K562 (cell line): ENCODE results near the gene TPX2. TPM values are rescaled to one million over a fixed set of nuclear protein-coding genes. Genes with fewer than 3 reads are reported as not detected.

Experiments used
- ATAC-seq: fragments of 200-7000 bp; cut with Tn5 transposase; 3 replicates; pipeline ENCODE4 v1.9.1; 2020; ENCODE audit warnings: moderate library complexity
- BruUV-seq: library from RNA; stranded (reverse); fragments of 400-500 nt; replicated peaks from 2 replicates; lab custom pipeline; 2021; lab: Mats Ljungman, UMichigan
- CTCF ChIA-PET: fragments of 300-600 bp; formaldehyde crosslinking; extraction: SDS; loops from one replicate; lab custom pipeline; 2021; ENCODE audit warnings: low intra/inter-chr PET ratio; lab: Yijun Ruan, JAX
- POLR2A ChIA-PET: fragments of 300-600, 350-650 bp; sonication (Branson Sonifier 250); formaldehyde crosslinking; extraction: SDS; loops from one replicate; lab custom pipeline; 2021; ENCODE audit warnings: antibody characterized with exemption, inconsistent platforms; lab: Yijun Ruan, JAX
- DNase-seq, 4 experiments: peaks; one replicate each; pipeline versions ENCODE4 v3.0.0 to v3.0.0-alpha.2; 2011 to 2018; ENCODE audit warnings: low spot score in 3 of 4, mixed read lengths in 3 of 4; ENCODE audit errors: extremely low read depth in 1 of 4
- FAIRE-seq: peaks from 2 replicates; lab custom pipeline; 2011; peaks lifted over from hg19 to GRCh38; lab: Jason Lieb, UNC
- H2AFZ ChIP-seq: 2 replicates; pipeline ENCODE4 v1.6.0; 2011; ENCODE audit warnings: low read depth, low read length, control low read depth, inconsistent platforms
- H3K27ac ChIP-seq: fragments of 200-600 bp; 3 replicates; pipeline ENCODE4 v1.8.0; 2011; ENCODE audit warnings: low read depth, mild to moderate bottlenecking, control low read depth, inconsistent platforms, low read length, moderate library complexity, mixed read lengths; ENCODE audit errors: extremely low read depth
- H3K27me3 ChIP-seq, 2 experiments: fragments of 300-600 bp in 1 of 2; 2 replicates in 1 of 2; 3 replicates in 1 of 2; pipeline versions ENCODE4 v1.6.0 to v1.8.0; 2011; ENCODE audit warnings: inconsistent platforms in 2 of 2, low read length in 2 of 2, mild to moderate bottlenecking in 1 of 2, mixed read lengths in 1 of 2, moderate library complexity in 1 of 2; ENCODE audit not compliant: control insufficient read depth in 2 of 2, insufficient read depth in 2 of 2
- H3K36me3 ChIP-seq: fragments of 300-600 bp; 3 replicates; pipeline ENCODE4 v1.8.0; 2011; ENCODE audit warnings: mild to moderate bottlenecking, low read length, inconsistent platforms; ENCODE audit not compliant: control insufficient read depth, insufficient read depth
- H3K4me1 ChIP-seq, 2 experiments: fragments of 200-600 bp in 1 of 2; replicated peaks in 1 of 2; 2 replicates in 1 of 2; 3 replicates in 1 of 2; pipeline versions ENCODE4 v1.5.1 to v1.8.0; 2011; ENCODE audit warnings: inconsistent platforms in 2 of 2, low read length in 2 of 2, mild to moderate bottlenecking in 1 of 2, mixed read lengths in 1 of 2, moderate library complexity in 1 of 2; ENCODE audit not compliant: control insufficient read depth in 2 of 2, insufficient read depth in 2 of 2
- H3K4me2 ChIP-seq: 2 replicates; pipeline ENCODE4 v1.6.1; 2011; ENCODE audit warnings: low read length, control low read depth, inconsistent platforms, mixed read lengths; ENCODE audit not compliant: insufficient read depth
- H3K4me3 ChIP-seq: fragments of 200-600 bp; sonication (generic), shearing (Covaris generic); 2 replicates; pipeline ENCODE4 v1.5.1; 2016; ENCODE audit warnings: control low read depth, inconsistent platforms
- H3K79me2 ChIP-seq: fragments of 200-600 bp; 3 replicates; pipeline ENCODE4 v1.8.0; 2011; ENCODE audit warnings: low read length, inconsistent platforms; ENCODE audit not compliant: control insufficient read depth, insufficient read depth
- H3K9ac ChIP-seq, 2 experiments: 2 replicates each; pipeline versions ENCODE4 v1.6.0 to v1.6.1; 2011; ENCODE audit warnings: low read depth in 2 of 2, low read length in 2 of 2, control low read depth in 1 of 2, inconsistent platforms in 1 of 2, mild to moderate bottlenecking in 1 of 2, mixed read lengths in 1 of 2; ENCODE audit not compliant: insufficient read depth in 1 of 2
- H3K9me1 ChIP-seq: one replicate; pipeline ENCODE4 v1.6.0; 2011; ENCODE audit warnings: inconsistent platforms, mild to moderate bottlenecking, low read length, moderate library complexity; ENCODE audit not compliant: control insufficient read depth, insufficient read depth
- H3K9me3 ChIP-seq: replicated peaks from 2 replicates; pipeline ENCODE4 v1.5.1; 2011; ENCODE audit warnings: low read depth, low read length, inconsistent platforms; ENCODE audit not compliant: control insufficient read depth, insufficient read depth
- H4K20me1 ChIP-seq: replicated peaks from 2 replicates; pipeline ENCODE4 v1.6.1; 2011; ENCODE audit warnings: low read length, inconsistent platforms, mixed read lengths; ENCODE audit not compliant: control insufficient read depth, insufficient read depth
- CBFA2T3 ChIP-seq: fragments of 450-650 bp; IDR thresholded peaks from 2 replicates; pipeline ENCODE4 v1.6.1; 2017
- GATA2 ChIP-seq: sonication (generic); formaldehyde crosslinking; IDR thresholded peaks from 2 replicates; pipeline ENCODE4 v1.4.0; 2020; ENCODE audit warnings: mild to moderate bottlenecking, missing genetic modification reagents
- HIVEP1 ChIP-seq: fragments of 250-450 bp; sonication (Bioruptor Pico); IDR thresholded peaks from 2 replicates; pipeline ENCODE4 v1.4.0; 2020; ENCODE audit warnings: mild to moderate bottlenecking
- POLR2A ChIP-seq: fragments of 450-650 bp; conservative IDR thresholded peaks from 2 replicates; pipeline ENCODE4 v1.6.1; 2016
- POLR2AphosphoS2 ChIP-seq: IDR thresholded peaks from 2 replicates; pipeline ENCODE4 v1.6.1; 2012; ENCODE audit warnings: low read length, improper control_type of control experiment
- POLR2B ChIP-seq: fragments of 450-650 bp; IDR thresholded peaks from 2 replicates; pipeline ENCODE4 v1.6.1; 2018; ENCODE audit warnings: low read depth; ENCODE audit not compliant: partially characterized antibody
- SIX5 ChIP-seq, 2 experiments: IDR thresholded peaks; 2 replicates each; pipeline ENCODE4 v1.6.1; 2011; ENCODE audit warnings: low read length in 2 of 2, borderline replicate concordance in 1 of 2, low read depth in 1 of 2, mild to moderate bottlenecking in 1 of 2, moderate library complexity in 1 of 2; ENCODE audit not compliant: insufficient read depth in 1 of 2
- XRCC4 ChIP-seq: IDR thresholded peaks from one replicate; pipeline ENCODE4 v1.6.1; 2011; ENCODE audit not compliant: insufficient read depth, insufficient read length; ENCODE audit errors: extremely low read depth
- ZNF586 ChIP-seq: fragments of 450-650 bp; formaldehyde crosslinking; conservative IDR thresholded peaks from 2 replicates; pipeline ENCODE4 v1.4.0; 2020; ENCODE audit warnings: mild to moderate bottlenecking, moderate library complexity
- WGBS: fragments of 100-300 bp; shearing (Covaris generic); methylation state at CpG from one replicate; pipeline ENCODE4 v1.1.6; 2016; ENCODE audit warnings: low coverage, mixed read lengths; ENCODE audit not compliant: insufficient coverage; ENCODE audit errors: missing lambda C conversion rate; 5-methylcytosine and 5-hydroxymethylcytosine counted together
- in situ Hi-C: fragments of 300-500 bp; cut with MboI; formaldehyde crosslinking; loops from 4 replicates; pipeline ENCODE4 v1.15.0; 2018; ENCODE audit warnings: inconsistent platforms, mixed read lengths
- intact Hi-C: fragments of 100-400 bp; cut with micrococcal nuclease; formaldehyde crosslinking; loops from 2 replicates; pipeline ENCODE4 v1.14.2; 2022
- polyA plus RNA-seq, 8 experiments: library from polyadenylated mRNA; depleted of rRNA in 4 of 8; stranded (reverse) in 5 of 8; unstranded in 3 of 8; fragments of >200 nt; fragmentation: Nextera tagmentation in 2 of 8; fragmentation: Illumina TruSeq in 1 of 8; extraction: Ambion mirVana in 2 of 8; extraction: Trizol in 1 of 8; gene quantifications; 2 replicates each; pipeline versions ENCODE4 v1.2.1 to v1.2.3, GENCODE V29; 2011 to 2014; ENCODE audit warnings: inconsistent platforms in 1 of 8, missing spikeins in 1 of 8
- total RNA-seq, 7 experiments: library from RNA; depleted of rRNA in 6 of 7; stranded (reverse); fragments of >200 nt in 6 of 7; fragmentation: Illumina TruSeq in 2 of 7; extraction: Trizol in 2 of 7; gene quantifications; 2 replicates each; pipeline versions ENCODE4 v1.2.1 to v1.2.3, GENCODE V29; 2011 to 2021; ENCODE audit warnings: low replicate concordance in 1 of 7

TPX2 gene
- total and polyA plus RNA-seq, 9 of the 15 experiments (the other 6 are each of a cell fraction or from before 2014, with no cell fraction given), result 48.0 to 241 (median 133) TPM

DNA sequence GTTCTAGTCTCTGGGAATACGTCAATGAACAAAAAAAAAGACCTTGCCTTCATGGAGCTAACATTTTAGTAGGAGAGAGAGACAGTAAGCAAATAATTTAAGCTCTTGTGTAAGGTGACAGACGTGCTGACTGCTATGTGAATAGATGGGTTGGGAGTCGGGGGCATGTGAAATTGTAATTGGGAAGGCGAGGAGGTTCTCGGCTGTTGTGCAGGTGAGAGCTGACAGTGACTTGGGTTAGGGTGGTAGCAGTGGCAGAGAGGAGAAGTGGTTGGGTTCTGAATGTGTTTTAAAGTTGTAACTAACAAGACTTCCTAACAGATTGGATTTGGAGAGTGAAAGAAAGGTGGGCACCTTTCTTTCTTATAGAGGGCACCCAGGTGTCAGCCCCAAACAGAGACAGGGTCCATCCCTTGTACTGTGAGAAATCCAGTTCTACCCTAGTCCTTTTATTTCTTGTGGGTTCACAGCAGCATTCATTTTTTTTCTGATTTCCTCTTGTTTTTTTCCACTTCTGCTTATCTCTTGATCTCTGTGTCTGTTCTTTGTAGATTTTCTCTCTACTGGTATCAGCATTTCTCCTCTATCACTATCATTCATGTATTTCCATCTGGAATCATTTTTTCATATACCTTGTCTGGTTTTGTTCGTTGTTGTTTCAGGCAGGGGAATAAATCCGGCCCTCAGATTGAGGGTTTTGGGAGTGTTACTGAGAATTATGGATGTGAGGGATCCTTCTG, 64.6 kb downstream of the TPX2 start:
- ATAC-seq (no peak; the same call in none of the 3 replicates), FAIRE-seq (no peak), DNase-seq (no peak)
- Histone ChIP-seq H2AFZ (no peak overlapping the region), H3K4me1 (no peaks in the 10 kb centered on the region; a peak in 2 of 5 replicates), H3K9me1 (no peaks in the 10 kb centered on the region), H3K9me3 (no peaks in the 10 kb centered on the region), H4K20me1 (peaks cover 3% of the 10 kb centered on the region; the same call in 1 of the 2 replicates), H3K27ac (no peak overlapping the region), H3K79me2 (no peaks in the 10 kb centered on the region), H3K27me3 (no peaks in the 10 kb centered on the region), H3K4me2 (no peak overlapping the region), H3K4me3 (no peak overlapping the region), H3K36me3 (peaks cover 83% of the 10 kb centered on the region), H3K9ac (no peak overlapping the region)
- ChIA-PET CTCF (no interaction called here), POLR2A (interaction anchor here (0.6 to 1.0 kb wide), 3 partner anchors 9 to 61 kb away, joined by 3 to 4 read pairs (median 3); no protein-coding TSS in a partner anchor)
- in situ Hi-C loops (no loop called here), intact Hi-C loops (no loop called here)
- no TSS peak for BruUV-seq
- WGBS, result 77% methylated on average over 7 of the region's 7 CpGs
- TF ChIP-seq XRCC4 (no peak), POLR2A (peak; percentile 48), HIVEP1 (CRISPR knock-in tag) (no peak), POLR2AphosphoS2 (peak; percentile 61; the same call in 1 of the 2 replicates), SIX5 (IDR thresholded peaks at IDR 0.05; ENCODE audit: borderline replicate concordance in 1 of 2, insufficient read depth in 1 of 2, low read depth in 1 of 2, low read length in 2 of 2) (no peak), CBFA2T3 (peak; percentile 37; the same call in 1 of the 2 replicates), GATA2 (0 out of 2 replicates have a peak, but pooled peaks have one; percentile 35), ZNF586 (CRISPR knock-in tag) (0 out of 2 replicates have a peak, but pooled peaks have one; percentile 16), POLR2B (peak; percentile 29)
